Fibroblast of lung (primary cell): ENCODE results near the gene ELL. TPM values are rescaled to one million over a fixed set of nuclear protein-coding genes. Genes with fewer than 3 reads are reported as not detected.

ENCODE experiments used
- DNase-seq, 2 donors: peaks; one replicate each; pipeline versions ENCODE4 v3.0.0 to v3.0.0-alpha.2; 2010; ENCODE audit warnings: low read depth in 2 of 2
- H2AFZ ChIP-seq: 2 replicates; pipeline ENCODE4 v1.5.1; 2012; ENCODE audit warnings: low read length, control low read depth, inconsistent platforms
- H3K27ac ChIP-seq: 2 replicates; pipeline ENCODE4 v1.5.1; 2011; ENCODE audit warnings: low read length, control low read depth; ENCODE audit not compliant: insufficient read depth
- H3K27me3 ChIP-seq: 2 replicates; pipeline ENCODE4 v1.5.1; 2011; ENCODE audit warnings: mild to moderate bottlenecking, low read length; ENCODE audit not compliant: control insufficient read depth, insufficient read depth
- H3K36me3 ChIP-seq: 2 replicates; pipeline ENCODE4 v1.5.1; 2011; ENCODE audit warnings: low read length; ENCODE audit not compliant: control insufficient read depth, insufficient read depth
- H3K4me1 ChIP-seq: 2 replicates; pipeline ENCODE4 v1.5.1; 2011; ENCODE audit warnings: low read length; ENCODE audit not compliant: control insufficient read depth, insufficient read depth; ENCODE audit errors: extremely low read depth
- H3K4me2 ChIP-seq: 2 replicates; pipeline ENCODE4 v1.5.1; 2011; ENCODE audit warnings: low read length, control low read depth; ENCODE audit not compliant: insufficient read depth; ENCODE audit errors: extremely low read depth
- H3K4me3 ChIP-seq, 4 experiments: fragments of 200-600 bp in 1 of 4; sonication (generic) in 1 of 4; replicated peaks in 1 of 4; 2 replicates each; pipeline ENCODE4 v1.5.1; 2011 to 2016; ENCODE audit warnings: low read length in 4 of 4, low read depth in 3 of 4, mild to moderate bottlenecking in 3 of 4, control low read depth in 2 of 4, inconsistent platforms in 1 of 4, mixed read lengths in 1 of 4; ENCODE audit not compliant: insufficient read depth in 1 of 4; ENCODE audit errors: control extremely low read depth in 1 of 4
- H3K79me2 ChIP-seq: 2 replicates; pipeline ENCODE4 v1.5.1; 2012; ENCODE audit warnings: mild to moderate bottlenecking, low read length, inconsistent platforms; ENCODE audit not compliant: control insufficient read depth, insufficient read depth
- H3K9ac ChIP-seq: 2 replicates; pipeline ENCODE4 v1.5.1; 2011; ENCODE audit warnings: mild to moderate bottlenecking, low read length, control low read depth; ENCODE audit not compliant: insufficient read depth
- H3K9me3 ChIP-seq: 2 replicates; pipeline ENCODE4 v1.5.1; 2012; ENCODE audit warnings: low read depth, low read length; ENCODE audit not compliant: control insufficient read depth, insufficient read depth
- H4K20me1 ChIP-seq: 2 replicates; pipeline ENCODE4 v1.5.1; 2011; ENCODE audit warnings: low read length; ENCODE audit not compliant: control insufficient read depth, insufficient read depth; ENCODE audit errors: extremely low read depth
- CTCF ChIP-seq, 2 donors: IDR thresholded peaks in 1 of 2; conservative IDR thresholded peaks in 1 of 2; 1 replicate in 1 of 2; 2 replicates in 1 of 2; pipeline ENCODE4 v1.5.1; 2011 to 2012; ENCODE audit warnings: low read length in 2 of 2, control low read depth in 1 of 2, inconsistent platforms in 1 of 2, low read depth in 1 of 2, mild to moderate bottlenecking in 1 of 2
- EZH2 ChIP-seq: IDR thresholded peaks from 2 replicates; pipeline ENCODE4 v1.5.1; 2012; ENCODE audit warnings: low read length, control low read depth, mild to moderate bottlenecking; ENCODE audit errors: missing control alignments
- polyA plus RNA-seq, 2 donors: library from polyadenylated mRNA; depleted of rRNA in 1 of 2; stranded (reverse) in 1 of 2; unstranded in 1 of 2; fragments of >200 nt; gene quantifications; 2 replicates each; pipeline ENCODE4 v1.2.1, GENCODE V29; 2011 to 2012; ENCODE audit warnings: missing spikeins in 1 of 2
- total RNA-seq: library from RNA; depleted of rRNA; stranded (reverse); fragments of >200 nt; gene quantifications from 2 replicates; pipeline ENCODE4 v1.2.1, GENCODE V29; 2014

Gene ELL
- total and polyA plus RNA-seq, 2 donors (not counting 1 experiment from before 2014, with no cell fraction given), result 4.4 to 18.7 TPM

GRCh38 chr19:18441804-18442788 is 79.8 kb downstream of the ELL start:
- no peaks in the 10 kb centered on the region for H3K9me3 ChIP-seq
- no peak for TF ChIP-seq EZH2
- no peak for TF ChIP-seq CTCF (conservative IDR thresholded peaks at IDR 0.05 in 1 of 2, IDR thresholded peaks at IDR 0.05 in 1 of 2; ENCODE audit: low read depth in 1 of 2, low read length in 2 of 2)
- no peaks in the 10 kb centered on the region for H3K79me2 ChIP-seq
- no peak overlapping the region for H2AFZ ChIP-seq
- H4K20me1 ChIP-seq, result no peaks in the 10 kb centered on the region
- no peak overlapping the region for H3K9ac ChIP-seq
- H3K27me3 ChIP-seq, result no peaks in the 10 kb centered on the region
- no peak overlapping the region for H3K27ac ChIP-seq
- H3K4me3 ChIP-seq, result no peak overlapping the region
- peaks cover 7% of the 10 kb centered on the region for H3K4me1 ChIP-seq
- no peak overlapping the region for H3K4me2 ChIP-seq
- H3K36me3 ChIP-seq, result peaks cover 21% of the 10 kb centered on the region
- DNase-seq, result no peak

- Histone ChIP-seq H3K4me3 (no peak overlapping the region), H2AFZ (no peak overlapping the region), H4K20me1 (no peaks in the 10 kb centered on the region), H3K27me3 (no peaks in the 10 kb centered on the region), H3K79me2 (no peaks in the 10 kb centered on the region), H3K9me3 (no peaks in the 10 kb centered on the region), H3K9ac (no peak overlapping the region), H3K36me3 (peaks cover 17% of the 10 kb centered on the region), H3K4me1 (peaks cover 7% of the 10 kb centered on the region), H3K4me2 (no peak overlapping the region), H3K27ac (no peak overlapping the region)
- TF ChIP-seq EZH2, result no peak
- no peak for TF ChIP-seq CTCF (conservative IDR thresholded peaks at IDR 0.05 in 1 of 2, IDR thresholded peaks at IDR 0.05 in 1 of 2; ENCODE audit: low read depth in 1 of 2, low read length in 2 of 2)
- DNase-seq, result no peak
These were observed 80.7 kb downstream of the ELL start for GRCh38 chr19:18440936-18441803.

- Histone ChIP-seq H3K9ac (no peak overlapping the region), H3K27me3 (no peaks in the 10 kb centered on the region), H3K4me3 (no peak overlapping the region), H3K36me3 (peaks cover 20% of the 10 kb centered on the region), H3K4me1 (peaks cover 7% of the 10 kb centered on the region), H3K4me2 (no peak overlapping the region), H4K20me1 (no peaks in the 10 kb centered on the region), H3K79me2 (no peaks in the 10 kb centered on the region), H3K27ac (no peak overlapping the region), H2AFZ (no peak overlapping the region), H3K9me3 (no peaks in the 10 kb centered on the region)
- no peak for DNase-seq
- TF ChIP-seq EZH2, result no peak
- peak in 1 of 2 donors; percentile 23 for TF ChIP-seq CTCF (conservative IDR thresholded peaks at IDR 0.05 in 1 of 2, IDR thresholded peaks at IDR 0.05 in 1 of 2; ENCODE audit: low read depth in 1 of 2, low read length in 2 of 2)
These were observed 81.4 kb downstream of the ELL start for GRCh38 chr19:18440415-18440877.
